ENCODE measurements around the gene F8.
A peak's percentile ranks its signal among the peaks of the same experiment; 100 is the strongest.
"Not testable (repeated sequence)": the region's sequence is repeated elsewhere in the genome, so short reads cannot be mapped to it uniquely, and the experiment has no call there.

The F8 gene

DNA sequence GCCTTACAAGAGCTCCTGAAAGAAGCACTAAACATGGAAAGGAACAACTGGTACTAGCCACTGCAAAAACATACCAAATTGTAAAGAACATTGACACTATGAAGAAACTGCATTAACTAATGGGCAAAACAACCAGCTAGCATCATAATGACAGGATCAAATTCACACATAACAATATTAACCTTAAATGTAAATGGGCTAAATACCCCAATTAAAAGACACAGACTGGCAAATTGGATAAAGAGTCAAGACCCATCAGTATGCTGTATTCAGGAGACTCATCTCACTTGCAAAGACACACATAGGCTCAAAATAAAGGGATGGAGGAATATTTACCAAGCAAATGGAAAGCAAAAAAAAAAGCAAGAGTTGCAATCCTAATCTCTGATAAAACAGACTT, 154.0 kb downstream of the F8 start:
- DNase-seq, result not testable (repeated sequence)

DNA sequence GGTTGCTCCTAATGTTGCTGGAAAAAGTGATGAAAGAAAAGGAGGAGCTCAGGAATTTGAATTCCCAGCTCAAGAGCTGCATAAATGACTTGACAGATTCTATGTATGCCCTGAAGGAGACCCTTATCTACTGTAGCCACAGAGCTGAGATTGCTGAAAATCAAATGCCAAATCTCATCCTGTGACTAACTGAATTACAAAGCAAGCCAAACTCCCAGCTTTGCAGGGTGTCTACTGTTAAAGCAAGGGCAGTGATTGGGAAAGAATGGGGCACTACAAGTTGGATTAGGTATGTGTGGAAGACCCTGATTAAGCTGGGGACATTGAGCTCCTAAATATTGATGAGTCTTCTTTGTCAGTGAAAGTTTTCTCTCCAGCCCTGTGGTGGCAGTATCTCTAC, 167.3 kb downstream of the F8 start:
- DNase-seq, result no peak

DNA sequence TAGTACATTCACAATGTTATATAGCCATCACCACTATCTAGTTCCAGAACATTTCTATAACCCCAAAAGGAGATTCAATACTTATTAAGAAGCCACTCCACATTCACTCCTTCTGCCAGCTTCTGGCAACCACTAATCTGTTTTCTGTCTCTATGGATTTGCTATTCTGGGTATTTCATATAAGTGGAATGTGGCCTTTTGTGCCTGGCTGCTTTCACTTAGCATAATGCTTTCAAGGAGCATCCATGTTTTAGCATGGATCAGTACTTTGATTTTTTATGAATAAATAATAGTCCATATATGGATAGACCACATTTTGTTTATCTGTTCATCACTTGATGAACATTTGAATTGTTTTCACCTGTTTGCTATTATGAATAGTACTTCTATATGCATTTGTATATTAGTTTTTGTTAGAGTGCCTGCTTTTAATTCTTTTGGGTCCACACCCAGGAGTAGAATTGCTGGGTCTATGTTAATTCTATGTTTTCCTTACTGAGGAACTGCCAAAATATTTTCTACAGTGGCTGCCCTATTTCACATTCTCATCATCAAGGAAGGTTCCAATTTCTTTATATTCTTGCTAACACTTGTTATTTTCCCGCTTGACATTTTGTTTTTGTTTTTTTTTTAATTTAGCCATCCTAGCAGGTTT, 171.4 kb downstream of the F8 start:
- no peak for DNase-seq

DNA sequence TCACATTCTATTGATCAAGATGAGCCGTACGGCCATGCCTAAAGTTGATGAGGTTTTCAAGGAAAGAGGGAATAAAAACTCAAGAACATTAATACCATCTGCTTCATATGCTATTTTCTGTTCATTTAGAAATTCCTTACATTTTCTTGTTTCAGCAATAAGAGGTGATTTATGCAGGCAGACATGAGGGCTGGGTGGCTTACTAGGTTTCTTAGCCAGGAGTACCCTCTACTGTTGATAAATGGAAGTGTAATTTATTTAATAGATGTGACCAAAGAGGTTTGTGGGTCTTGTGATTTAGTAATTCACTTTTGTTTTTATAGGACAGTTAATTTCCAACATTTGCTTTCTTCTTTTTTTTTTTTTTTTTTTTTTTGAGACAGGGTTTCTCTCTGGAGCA, 181.7 kb downstream of the F8 start:
- peak in 2 of 5 donors; percentile 1 to 41 for DNase-seq

DNA sequence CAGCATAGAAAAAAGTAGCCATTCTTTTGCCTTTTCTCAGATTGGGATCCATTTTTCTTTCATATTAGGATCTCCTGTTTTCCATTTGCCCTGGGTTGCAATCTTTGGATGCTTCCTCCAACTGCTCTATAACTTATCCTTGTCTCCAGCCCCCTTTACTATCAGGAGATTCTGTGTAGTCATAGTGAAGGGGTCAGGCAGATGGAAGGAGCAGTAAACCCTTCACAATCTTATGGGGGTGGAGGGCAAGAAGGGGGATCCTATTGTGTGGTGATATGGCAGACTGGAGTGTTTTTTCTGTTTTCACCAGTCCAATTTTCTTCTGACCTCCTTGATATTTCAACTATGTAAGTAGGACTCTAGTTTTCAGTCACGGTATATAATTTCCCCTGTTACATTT, 186.4 kb downstream of the F8 start:
- DNase-seq, result no peak

DNA sequence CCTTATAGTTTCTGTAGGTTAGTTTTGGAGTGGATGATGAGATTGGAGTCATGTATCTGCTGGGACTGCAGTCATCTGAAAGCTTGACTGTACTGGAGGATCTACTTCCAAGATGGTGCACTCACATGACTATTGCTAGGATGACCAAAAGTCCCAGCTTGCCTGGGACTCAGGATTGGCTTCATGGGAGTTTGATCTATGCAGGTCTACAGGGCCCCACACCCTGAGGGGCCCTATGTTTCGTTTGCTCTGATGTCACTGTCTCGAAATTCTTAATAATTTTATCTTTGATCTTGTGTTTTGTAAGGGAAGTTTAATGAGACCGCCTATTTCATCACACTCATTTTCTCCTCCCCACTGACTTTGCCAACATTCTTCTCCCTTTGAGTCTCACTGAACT, 188.0 kb downstream of the F8 start, which contains the start of gene SMIM9:
Gene SMIM9, minus strand, starts transcription at position 101 of the 400 bp plus-strand sequence. CDS start 3,806 bp downstream, outside the sequence.
- no peak for DNase-seq

DNA sequence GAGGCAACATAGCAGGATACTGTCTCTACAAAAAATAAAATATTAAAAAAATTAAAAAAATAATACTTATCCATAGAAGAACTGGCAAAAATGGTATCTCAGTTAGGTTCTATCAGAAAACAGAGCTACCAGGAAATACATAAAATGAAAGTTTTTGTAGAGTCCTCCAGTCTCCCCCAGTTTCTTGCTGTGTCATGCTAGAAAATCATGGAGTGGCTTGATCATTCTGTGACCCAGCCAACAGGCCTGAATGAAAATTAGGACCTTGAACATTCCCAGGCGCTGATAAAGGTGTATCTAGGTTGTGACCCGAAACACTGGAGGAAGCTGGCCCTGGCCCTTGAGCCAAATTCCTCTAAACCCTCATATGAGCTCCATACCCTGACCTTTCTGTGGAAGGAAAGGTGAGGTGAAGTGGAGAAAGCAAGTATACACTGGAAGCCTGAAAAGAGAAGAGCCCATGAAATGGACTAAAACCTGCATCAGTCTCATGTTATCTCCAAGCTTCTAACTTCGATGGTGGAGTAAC, 188.7 kb downstream of the F8 start:
- no peak for DNase-seq

DNA sequence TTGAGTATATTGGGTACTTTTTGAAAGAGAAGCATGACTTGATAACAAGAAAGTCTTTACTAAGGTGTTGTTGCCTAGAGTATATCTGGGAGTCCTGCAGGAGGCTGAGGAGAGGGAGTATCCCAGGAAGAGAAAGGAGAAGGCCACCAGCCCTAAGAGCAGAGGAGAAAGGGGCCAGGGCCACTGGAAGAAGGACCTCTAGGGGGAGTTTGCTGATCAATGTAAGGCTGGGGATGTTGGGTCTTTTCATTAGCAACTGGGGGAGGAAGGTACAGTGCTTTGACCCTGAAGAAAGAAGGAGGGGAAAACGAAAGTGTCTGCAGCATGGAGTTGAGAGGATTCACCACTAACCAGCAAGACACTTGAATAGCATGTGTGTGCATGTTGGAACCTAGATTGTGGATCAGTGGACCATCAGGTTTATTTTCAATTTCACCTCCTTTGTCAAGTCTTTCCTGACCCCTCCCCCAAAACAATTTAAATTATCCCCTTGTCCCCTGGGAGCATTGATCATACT, 192.5 kb downstream of the F8 start:
- no peak for DNase-seq

DNA sequence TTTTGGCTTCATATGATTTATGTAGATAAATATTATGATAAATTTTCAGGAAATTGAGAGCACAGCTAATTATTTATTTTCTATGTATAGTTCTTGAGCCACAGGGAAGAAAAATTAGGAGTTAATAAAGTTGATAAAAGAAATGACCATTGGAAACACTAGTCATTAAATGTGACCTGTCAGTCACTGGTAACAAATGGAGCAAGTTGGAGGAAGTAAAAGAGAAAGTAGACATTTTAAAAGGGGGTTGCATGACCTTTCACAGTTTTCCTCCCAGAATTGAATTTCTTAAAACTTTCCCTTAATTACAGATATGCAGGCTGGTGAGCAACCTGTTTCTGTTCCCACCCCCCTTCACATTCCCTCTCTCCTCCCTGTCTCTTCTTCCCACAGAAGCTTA, 193.4 kb downstream of the F8 start:
- no peak for DNase-seq

DNA sequence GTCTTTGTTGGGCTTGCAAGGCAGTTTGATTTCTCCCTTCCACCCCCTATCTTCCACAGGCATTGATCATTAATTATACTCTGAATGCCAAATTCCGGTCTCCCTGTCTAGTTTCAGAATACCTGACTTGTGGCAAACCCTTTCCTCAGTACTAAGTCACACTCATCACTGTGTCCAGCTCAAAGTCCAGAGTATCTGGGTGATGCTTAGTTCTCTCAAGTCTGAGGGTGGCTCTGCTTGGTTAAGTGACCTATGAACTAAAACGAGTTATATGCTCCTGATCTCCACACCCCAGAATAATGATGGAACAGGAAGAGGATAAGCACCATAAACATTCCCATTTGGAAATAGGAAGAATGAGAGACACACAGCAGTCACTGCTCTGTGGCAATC, 194.5 kb downstream of the F8 start:
- no peak for DNase-seq

DNA sequence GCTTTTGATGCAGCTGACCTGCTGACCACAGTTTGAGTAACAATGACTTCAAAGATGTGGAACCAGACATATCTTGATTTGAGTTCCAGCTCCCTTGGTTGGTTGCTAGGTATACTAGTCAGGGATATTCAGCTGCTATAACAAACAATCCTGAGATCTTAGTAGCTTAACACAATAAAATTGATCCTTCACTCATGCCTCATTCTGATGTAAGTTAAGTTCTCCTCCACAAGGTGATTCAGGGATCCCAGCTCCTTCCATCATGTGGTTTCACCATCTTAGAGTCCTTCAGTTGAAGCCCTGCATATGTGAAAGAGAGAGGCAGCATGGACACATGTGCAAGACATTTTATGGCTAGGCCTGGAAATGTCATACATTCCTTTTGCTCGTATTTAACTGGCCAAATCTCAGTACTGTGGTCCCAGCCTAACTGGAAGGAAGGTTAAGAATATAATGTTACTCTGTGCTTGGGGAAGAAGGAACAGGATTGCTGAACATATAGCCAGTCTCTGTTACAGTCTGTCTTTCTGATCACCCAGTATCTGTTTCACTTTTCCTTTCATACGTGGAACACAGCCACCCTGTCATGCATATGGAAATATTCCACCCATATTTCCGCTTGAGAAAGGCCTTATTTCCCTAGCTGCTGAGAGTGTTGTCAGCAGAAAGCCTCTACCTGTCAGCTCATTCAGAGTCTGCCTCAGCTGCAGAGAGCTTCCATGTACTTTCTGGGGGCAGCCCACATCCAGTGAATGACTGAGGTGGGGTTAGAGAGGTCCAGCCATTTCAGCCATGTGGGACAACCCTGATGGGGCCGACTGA, 195.1 kb downstream of the F8 start:
- peak in 1 of 5 donors; percentile 61 for DNase-seq

DNA sequence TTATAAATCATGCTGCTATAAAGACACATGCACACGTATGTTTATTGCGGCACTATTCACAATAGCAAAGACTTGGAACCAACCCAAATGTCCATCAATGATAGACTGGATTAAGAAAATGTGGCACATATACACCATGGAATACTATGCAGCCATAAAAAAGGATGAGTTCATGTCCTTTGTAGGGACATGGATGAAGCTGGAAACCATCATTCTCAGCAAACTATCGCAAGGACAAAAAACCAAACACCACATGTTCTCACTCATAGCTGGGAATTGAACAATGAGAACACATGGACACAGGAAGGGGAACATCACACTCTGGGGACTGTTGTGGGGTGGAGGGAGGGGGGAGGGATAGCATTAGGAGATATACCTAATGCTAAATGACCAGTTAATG, 196.9 kb downstream of the F8 start:
- not testable (repeated sequence) for DNase-seq

DNA sequence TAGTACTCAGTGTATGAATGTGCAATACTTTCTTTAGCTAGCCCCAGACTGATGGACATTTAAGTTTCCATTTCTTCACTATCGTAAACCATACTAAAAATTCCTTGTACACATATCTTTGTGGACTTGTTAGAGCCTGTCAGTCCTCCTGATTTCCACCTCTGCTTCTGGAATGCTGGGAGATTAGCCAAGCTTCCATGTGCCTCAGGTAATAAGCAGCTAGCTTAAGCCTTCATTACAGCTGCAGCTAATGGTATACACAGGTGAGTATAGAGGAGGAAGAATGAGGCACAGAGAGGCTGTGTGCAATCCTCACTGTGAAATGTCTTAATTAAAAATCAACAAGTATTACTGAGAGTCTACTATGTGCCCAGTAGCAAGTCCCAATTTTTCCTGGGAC, 197.9 kb downstream of the F8 start:
- no peak for DNase-seq

DNA sequence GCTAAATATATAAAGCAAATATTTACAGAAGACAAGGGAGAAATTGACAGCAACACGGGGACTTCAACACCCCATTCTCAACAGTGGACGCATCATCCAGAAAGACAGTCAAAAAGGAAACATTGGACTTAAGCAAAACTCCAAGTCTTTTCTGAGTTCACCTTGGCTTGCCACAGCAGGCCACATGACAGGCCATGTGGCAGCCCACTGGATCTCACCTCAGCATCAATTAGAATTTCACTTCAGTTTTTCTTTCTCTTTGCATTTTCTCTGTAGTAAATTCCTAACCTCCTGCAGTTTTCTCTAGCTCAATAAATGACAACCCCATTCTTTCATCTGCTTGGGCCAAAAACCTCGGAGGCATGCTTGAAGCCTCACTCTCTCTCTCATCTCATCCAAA, 200.5 kb downstream of the F8 start:
- no peak for DNase-seq

DNA sequence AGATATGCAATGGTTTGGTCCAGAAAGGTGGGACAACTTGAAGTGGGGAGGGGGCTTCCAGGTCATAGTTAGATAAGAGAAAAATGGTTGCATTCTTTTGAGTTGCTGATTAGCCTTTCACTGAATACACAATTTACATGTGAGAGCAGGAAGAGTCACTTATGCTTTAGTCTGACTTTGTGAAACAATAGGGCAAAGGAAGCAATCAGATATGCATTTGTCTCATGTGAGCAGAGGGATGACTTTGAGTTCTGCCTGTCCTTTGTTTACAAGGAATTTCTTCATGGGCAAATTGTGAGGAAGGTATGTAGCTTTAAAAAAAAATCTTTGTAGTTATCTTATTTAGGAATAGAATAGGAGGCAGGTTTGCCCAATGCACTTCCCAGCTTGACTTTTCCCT, 201.0 kb downstream of the F8 start:
- DNase-seq, result no peak

DNA sequence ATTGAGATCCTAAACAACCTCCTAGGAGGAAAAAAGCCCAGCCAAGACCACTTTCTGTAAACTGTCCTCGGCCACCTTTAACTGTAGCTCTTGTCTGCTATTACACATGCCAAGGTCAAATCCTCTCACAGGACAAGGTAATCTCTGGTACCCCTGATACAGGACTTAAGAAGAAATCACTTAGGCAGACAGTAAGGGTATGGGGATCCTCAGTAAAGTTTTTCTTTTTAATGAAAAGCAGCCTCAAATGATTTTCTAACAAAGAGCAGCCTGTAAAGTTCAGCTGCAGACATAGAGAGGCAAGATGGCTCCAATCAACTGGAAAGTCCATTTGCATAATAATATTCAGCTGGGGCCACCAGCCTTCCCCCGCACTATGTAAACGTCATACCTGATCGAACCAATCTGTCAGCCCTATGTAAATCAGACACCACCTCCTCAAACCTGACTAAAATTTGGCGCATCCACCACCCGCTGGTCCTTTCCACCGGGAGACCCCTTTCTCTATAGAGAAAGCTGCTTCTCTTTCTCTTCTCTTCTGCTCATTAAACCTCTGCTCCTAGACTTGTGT, 202.7 kb downstream of the F8 start:
- no peak for DNase-seq

DNA sequence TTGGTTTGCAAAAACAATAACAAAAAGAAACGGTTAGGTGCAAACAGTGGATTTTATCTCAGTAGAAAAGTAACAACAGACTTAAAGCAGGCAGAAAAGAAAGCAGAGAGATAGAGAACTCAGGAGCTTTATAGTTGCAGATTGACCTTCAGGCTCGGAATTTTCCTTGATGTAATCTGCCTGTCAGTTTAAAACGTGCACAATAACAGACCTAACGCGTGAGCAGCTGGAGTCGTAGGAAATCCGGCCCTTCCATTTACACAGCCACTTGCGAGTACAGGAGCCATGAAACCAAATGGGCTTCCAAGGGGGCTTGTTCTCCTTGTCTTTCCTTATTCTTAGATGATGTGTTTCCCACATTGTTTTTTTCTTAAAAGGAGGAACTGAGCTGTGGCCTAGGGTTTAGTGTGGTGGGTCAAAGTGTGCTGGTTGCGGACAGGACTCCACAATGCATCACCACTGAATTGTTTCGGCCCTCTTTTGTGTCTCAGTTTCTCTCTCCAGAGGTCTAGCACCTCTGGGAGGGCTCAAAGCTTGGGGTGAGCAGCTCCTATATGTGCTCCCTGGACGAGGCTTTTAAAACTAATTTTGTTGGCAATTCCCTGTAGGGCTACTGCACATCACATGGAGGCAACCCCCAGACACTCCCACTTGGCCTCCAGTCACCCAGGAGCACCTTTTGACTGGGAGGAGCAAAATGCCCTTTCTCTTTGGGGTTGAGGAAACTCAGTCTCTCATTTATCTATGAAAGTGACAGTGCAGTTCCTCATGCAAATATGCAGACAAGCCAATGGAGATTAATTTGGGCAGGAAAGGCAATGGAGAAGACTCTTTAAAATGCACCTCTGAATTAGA, 203.4 kb downstream of the F8 start:
- DNase-seq, result no peak

DNA sequence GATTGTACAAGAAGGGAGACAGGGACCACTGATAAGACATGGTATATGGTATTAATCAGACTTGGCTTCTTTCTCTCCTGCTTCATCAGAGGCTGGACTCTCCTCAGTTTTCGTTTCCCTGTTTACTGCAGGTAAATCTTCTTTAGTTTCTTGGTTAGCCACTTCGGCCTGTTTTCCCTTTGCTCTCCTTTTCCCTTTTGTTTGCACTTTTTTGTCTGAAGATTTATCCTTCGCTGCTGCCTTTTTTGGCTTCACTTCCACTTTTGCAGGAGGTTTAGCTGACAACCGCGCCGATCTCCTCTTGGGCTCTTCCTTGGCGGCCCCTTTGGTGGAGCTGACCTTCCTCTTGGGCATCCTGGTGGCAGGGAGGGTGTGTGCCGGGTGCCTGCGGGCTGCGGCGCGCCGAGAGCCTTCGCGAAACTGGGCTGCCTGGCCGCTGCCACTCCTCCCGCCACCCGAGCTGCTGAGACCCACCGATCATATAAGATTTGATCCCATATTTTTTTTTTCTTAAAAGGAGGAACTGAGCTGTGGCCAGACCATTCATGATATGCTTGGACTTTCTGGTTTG, 205.4 kb downstream of the F8 start:
- DNase-seq, result not testable (repeated sequence)

DNA sequence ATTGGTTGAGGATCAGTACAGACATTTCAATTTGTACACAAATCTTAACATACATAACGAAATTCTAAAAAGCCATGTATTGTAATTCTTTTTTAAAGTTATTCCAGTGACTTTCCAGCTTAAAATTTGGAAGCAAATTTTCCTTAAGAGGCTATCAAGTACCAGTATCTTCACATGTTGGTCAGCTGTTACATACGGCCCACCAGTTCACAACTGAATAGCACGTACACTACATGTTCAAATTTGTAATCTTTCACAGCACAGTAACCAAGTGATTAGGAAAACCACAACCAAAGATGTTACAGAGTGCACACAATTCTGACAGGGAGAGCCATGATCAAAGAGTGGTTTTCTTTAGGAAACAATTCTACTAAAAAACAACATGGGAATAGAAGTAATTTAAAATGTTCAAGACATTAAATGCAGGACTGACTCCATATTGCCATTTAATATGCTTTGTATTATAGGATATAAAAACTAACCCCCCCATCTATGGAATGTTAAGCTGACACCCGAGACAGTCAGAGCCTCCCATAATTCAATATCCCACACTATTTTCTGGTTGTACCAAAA, 206.1 kb downstream of the F8 start:
- DNase-seq, result not testable (repeated sequence)

DNA sequence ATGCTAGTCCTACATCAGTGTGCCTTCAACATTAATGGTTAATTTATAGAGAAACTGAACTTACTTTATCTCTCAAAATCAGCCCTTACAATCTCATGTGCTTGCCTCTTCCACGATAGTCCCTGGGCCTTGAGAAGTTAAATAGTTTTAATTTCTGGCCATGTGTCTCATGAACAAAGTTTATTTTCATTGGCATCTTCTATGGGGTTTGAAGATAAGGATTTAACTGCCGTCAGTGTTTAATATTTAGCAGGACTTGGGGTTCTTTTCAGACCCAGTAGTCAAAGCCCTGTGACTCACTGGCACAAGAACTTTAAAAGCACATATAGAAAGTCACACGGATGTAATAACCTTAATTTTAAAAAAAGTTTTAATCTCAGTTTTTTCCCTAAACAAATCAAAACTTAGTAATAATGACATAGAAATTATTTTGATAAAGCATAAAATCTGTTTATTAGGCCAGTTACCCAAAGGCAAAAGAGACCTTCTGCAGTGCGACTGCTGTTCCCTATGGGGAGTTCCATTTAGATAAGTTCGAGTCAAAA, 207.2 kb downstream of the F8 start:
- no peak for DNase-seq

DNA sequence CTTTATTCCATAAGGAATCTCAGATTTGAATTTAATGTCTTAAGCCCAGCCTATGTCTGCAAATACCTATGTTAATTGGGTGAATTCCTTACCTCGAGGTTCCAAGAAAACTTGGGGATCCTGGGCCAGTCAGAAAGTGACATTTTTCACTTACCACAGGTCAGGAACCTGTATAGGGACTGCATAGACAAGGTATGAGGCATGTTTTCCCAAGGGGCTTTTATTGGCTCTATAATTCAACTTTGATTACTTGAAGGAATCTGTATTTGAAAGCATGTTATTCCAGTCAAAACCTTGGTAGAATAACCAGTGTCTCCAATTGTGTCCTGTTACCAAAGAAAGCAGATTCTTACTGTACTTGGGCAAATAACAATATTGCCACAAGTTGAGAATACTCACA, 208.7 kb downstream of the F8 start:
- DNase-seq, result no peak

All from T-helper 1 cell (primary cell).